CD14-positive monocyte (primary cell): ENCODE data around the gene VAMP3. TPM values are rescaled to one million over a fixed set of nuclear protein-coding genes. Genes with fewer than 3 reads are reported as not detected.

Experiments used
- DNase-seq, 3 donors: peaks; one replicate each; pipeline ENCODE4 v3.0.0-alpha.2; 2011 to 2022
- H2AFZ ChIP-seq: 2 replicates; pipeline ENCODE4 v1.6.0; 2012; ENCODE audit warnings: mild to moderate bottlenecking, low read depth, low read length, inconsistent platforms; ENCODE audit not compliant: insufficient read depth, poor library complexity, severe bottlenecking
- H3K27ac ChIP-seq, 2 donors: 1 replicate in 1 of 2; 2 replicates in 1 of 2; pipeline ENCODE4 v1.5.1; 2012 to 2013; ENCODE audit warnings: low read length in 2 of 2, control low read depth in 1 of 2, inconsistent platforms in 1 of 2, low read depth in 1 of 2, mild to moderate bottlenecking in 1 of 2
- H3K27me3 ChIP-seq, 2 donors: one replicate each; pipeline versions ENCODE4 v1.6.0 to v1.6.1; 2011 to 2013; ENCODE audit warnings: low read length in 2 of 2; ENCODE audit not compliant: control insufficient read depth in 2 of 2, insufficient read depth in 2 of 2
- H3K36me3 ChIP-seq, 2 donors: replicated peaks in 1 of 2; 1 replicate in 1 of 2; 2 replicates in 1 of 2; pipeline versions ENCODE4 v1.5.1 to v1.6.1; 2012 to 2013; ENCODE audit warnings: low read length in 2 of 2, control low read depth in 1 of 2, inconsistent platforms in 1 of 2, mild to moderate bottlenecking in 1 of 2; ENCODE audit not compliant: insufficient read depth in 2 of 2, control insufficient read depth in 1 of 2
- H3K4me1 ChIP-seq, 2 donors: 1 replicate in 1 of 2; 2 replicates in 1 of 2; pipeline versions ENCODE4 v1.5.1 to v1.6.1; 2012 to 2013; ENCODE audit warnings: low read length in 2 of 2, control low read depth in 1 of 2, inconsistent platforms in 1 of 2, mild to moderate bottlenecking in 1 of 2, moderate library complexity in 1 of 2; ENCODE audit not compliant: insufficient read depth in 2 of 2, control insufficient read depth in 1 of 2
- H3K4me2 ChIP-seq: replicated peaks from 2 replicates; pipeline ENCODE3; 2012; ENCODE audit warnings: low read length, moderate library complexity, mild to moderate bottlenecking; ENCODE audit not compliant: poor library complexity, severe bottlenecking; ENCODE audit errors: extremely low read depth
- H3K4me3 ChIP-seq, 3 experiments: fragments of 200-600 bp in 1 of 3; sonication (generic) in 1 of 3; replicated peaks in 1 of 3; 1 replicate in 2 of 3; 2 replicates in 1 of 3; pipeline ENCODE4 v1.5.1; 2011 to 2013; ENCODE audit warnings: low read length in 3 of 3, mild to moderate bottlenecking in 3 of 3, control low read depth in 2 of 3, low read depth in 2 of 3, inconsistent platforms in 1 of 3, moderate library complexity in 1 of 3
- H3K79me2 ChIP-seq: 2 replicates; pipeline ENCODE4 v1.6.0; 2012; ENCODE audit warnings: mild to moderate bottlenecking, control low read depth, inconsistent platforms, low read length, moderate library complexity; ENCODE audit not compliant: insufficient read depth
- H3K9ac ChIP-seq: 2 replicates; pipeline ENCODE4 v1.6.0; 2017; ENCODE audit warnings: low read length, mild to moderate bottlenecking; ENCODE audit not compliant: insufficient read depth, poor library complexity, severe bottlenecking
- H3K9me3 ChIP-seq, 2 donors: replicated peaks in 1 of 2; 1 replicate in 1 of 2; 2 replicates in 1 of 2; pipeline versions ENCODE4 v1.5.1 to v1.6.1; 2012 to 2013; ENCODE audit warnings: low read length in 2 of 2, control low read depth in 1 of 2; ENCODE audit not compliant: control insufficient read depth in 1 of 2, insufficient read depth in 1 of 2
- H4K20me1 ChIP-seq: 2 replicates; pipeline ENCODE4 v1.6.0; 2012; ENCODE audit warnings: mild to moderate bottlenecking, low read length, control low read depth, moderate library complexity; ENCODE audit not compliant: insufficient read depth
- H3K27ac Mint-ChIP-seq, 7 donors: one replicate each; pipeline ENCODE4 v1.8.0; 2020; ENCODE audit warnings: mild to moderate bottlenecking in 7 of 7, mixed read lengths in 7 of 7, moderate library complexity in 6 of 7, inconsistent platforms in 2 of 7
- H3K27me3 Mint-ChIP-seq, 3 donors: one replicate each; pipeline ENCODE4 v1.8.0; 2021 to 2022; ENCODE audit warnings: low read depth in 3 of 3, mild to moderate bottlenecking in 3 of 3, mixed read lengths in 3 of 3, moderate library complexity in 3 of 3, inconsistent platforms in 1 of 3
- H3K36me3 Mint-ChIP-seq, 2 donors: one replicate each; pipeline ENCODE4 v1.8.0; 2020; ENCODE audit warnings: mixed read lengths in 2 of 2, inconsistent platforms in 1 of 2, mild to moderate bottlenecking in 1 of 2
- H3K4me1 Mint-ChIP-seq: one replicate; pipeline ENCODE4 v1.8.0; 2020; ENCODE audit warnings: mild to moderate bottlenecking, mixed read lengths
- H3K4me3 Mint-ChIP-seq, 2 donors: one replicate each; pipeline ENCODE4 v1.8.0; 2020; ENCODE audit warnings: mild to moderate bottlenecking in 2 of 2, mixed read lengths in 2 of 2, moderate library complexity in 1 of 2
- H3K9me3 Mint-ChIP-seq, 7 donors: one replicate each; pipeline ENCODE4 v1.8.0; 2020 to 2022; ENCODE audit warnings: mixed read lengths in 7 of 7, mild to moderate bottlenecking in 6 of 7, moderate library complexity in 6 of 7, inconsistent platforms in 2 of 7
- WGBS: methylation state at CpG from one replicate; pipeline ENCODE4 v1.1.5; 2013; ENCODE audit warnings: missing lambda C conversion rate; ENCODE audit not compliant: insufficient coverage; 5-methylcytosine and 5-hydroxymethylcytosine counted together
- intact Hi-C, 2 donors: fragments of 100-400 bp; cut with micrococcal nuclease; formaldehyde crosslinking; loops; one replicate each; pipeline versions ENCODE4 v1.15.0 to v1.15.1; 2023
- polyA plus RNA-seq, 3 donors: library from polyadenylated mRNA; depleted of rRNA in 1 of 3; unstranded in 2 of 3; stranded (reverse) in 1 of 3; fragments of 300-500 nt in 2 of 3; fragments of >200 nt in 1 of 3; fragmentation: Illumina TruSeq in 2 of 3; gene quantifications; 1 replicate in 2 of 3; 2 replicates in 1 of 3; pipeline ENCODE4 v1.2.3, GENCODE V29; 2012 to 2021
- TF ChIP-seq, protein P1 (sequence below): fragments of 200-600 bp; IDR thresholded peaks from one replicate; pipeline ENCODE4 v1.8.0; 2022; ENCODE audit warnings: antibody characterized with exemption, mild to moderate bottlenecking

The VAMP3 gene
- polyA plus RNA-seq, 3 donors = 106 to 149 (median 138) TPM

DNA sequence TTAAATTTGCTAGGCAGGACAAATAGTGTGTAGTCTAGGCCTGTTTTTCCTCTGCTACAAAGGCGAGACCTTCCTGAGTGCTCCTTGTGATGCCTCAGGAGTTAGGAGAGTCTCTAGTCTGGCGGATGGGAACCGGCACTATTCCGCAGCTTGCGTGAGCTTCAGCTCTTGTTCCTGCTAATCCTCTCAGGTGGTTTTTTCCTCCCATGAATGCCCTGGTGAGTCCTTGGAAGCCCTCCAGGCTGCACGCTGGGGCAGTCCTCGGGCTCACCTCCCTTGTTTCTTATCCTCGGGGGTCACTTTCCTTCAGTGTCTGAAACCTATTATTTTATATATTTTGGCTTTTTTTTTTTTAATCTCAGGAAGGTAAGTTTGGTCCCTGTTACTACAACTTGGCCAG, 53.6 kb downstream of the VAMP3 start:
- Histone ChIP-seq H3K27me3 (no peaks in the 10 kb centered on the region), H3K27ac (no peak overlapping the region), H3K4me1 (no peaks in the 10 kb centered on the region), H3K79me2 (no peaks in the 10 kb centered on the region), H3K36me3 (no peaks in the 10 kb centered on the region), H3K9ac (no peak overlapping the region), H3K9me3 (no peaks in the 10 kb centered on the region), H2AFZ (no peak overlapping the region), H3K4me2 (no peak overlapping the region), H3K4me3 (no peak overlapping the region), H4K20me1 (no peaks in the 10 kb centered on the region)
- Mint-ChIP-seq H3K27me3 (peaks cover 1 to 8% (median 4%) of the 10 kb centered on the region in 3 donors), H3K27ac (no peak overlapping the region), H3K4me3 (no peak overlapping the region), H3K9me3 (no peaks in the 10 kb centered on the region), H3K36me3 (peaks cover under 1 to 12% of the 10 kb centered on the region in 2 donors), H3K4me1 (peaks cover 3% of the 10 kb centered on the region)
- intact Hi-C loops = no loop called here
- no CpG with 5 or more reads among the region's 8 CpGs for WGBS
- TF ChIP-seq, protein P1, sequence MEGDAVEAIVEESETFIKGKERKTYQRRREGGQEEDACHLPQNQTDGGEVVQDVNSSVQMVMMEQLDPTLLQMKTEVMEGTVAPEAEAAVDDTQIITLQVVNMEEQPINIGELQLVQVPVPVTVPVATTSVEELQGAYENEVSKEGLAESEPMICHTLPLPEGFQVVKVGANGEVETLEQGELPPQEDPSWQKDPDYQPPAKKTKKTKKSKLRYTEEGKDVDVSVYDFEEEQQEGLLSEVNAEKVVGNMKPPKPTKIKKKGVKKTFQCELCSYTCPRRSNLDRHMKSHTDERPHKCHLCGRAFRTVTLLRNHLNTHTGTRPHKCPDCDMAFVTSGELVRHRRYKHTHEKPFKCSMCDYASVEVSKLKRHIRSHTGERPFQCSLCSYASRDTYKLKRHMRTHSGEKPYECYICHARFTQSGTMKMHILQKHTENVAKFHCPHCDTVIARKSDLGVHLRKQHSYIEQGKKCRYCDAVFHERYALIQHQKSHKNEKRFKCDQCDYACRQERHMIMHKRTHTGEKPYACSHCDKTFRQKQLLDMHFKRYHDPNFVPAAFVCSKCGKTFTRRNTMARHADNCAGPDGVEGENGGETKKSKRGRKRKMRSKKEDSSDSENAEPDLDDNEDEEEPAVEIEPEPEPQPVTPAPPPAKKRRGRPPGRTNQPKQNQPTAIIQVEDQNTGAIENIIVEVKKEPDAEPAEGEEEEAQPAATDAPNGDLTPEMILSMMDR = no peak
- DNase-seq = no peak

DNA sequence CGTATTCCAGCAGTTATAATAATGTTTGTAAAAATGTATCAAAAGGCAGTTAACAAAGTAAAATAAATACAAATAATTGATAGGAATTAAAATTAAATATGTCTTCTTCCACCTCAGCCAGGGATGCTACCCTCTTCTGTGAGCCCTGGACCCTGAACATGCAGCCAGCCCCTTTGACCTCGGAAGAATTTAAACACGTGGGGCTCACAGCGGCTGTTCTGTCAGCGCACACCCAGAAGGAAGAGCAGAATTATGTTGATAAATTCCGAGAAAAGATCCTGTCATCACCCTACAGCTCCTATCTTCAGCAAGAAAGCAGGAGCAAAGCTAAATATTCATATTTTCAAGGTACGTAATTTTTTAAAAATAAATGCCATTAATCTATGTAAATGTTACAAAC, 55.3 kb downstream of the VAMP3 start:
- no peak overlapping the region for H3K4me2 ChIP-seq

More for the DNA sequence above, 55.3 kb downstream of the VAMP3 start:
- Histone ChIP-seq H2AFZ (no peak overlapping the region), H3K27me3 (no peaks in the 10 kb centered on the region), H3K36me3 (no peaks in the 10 kb centered on the region), H3K4me3 (peak overlapping the region in 1 of 3 experiments; percentile 54), H3K79me2 (no peaks in the 10 kb centered on the region), H3K9me3 (no peaks in the 10 kb centered on the region), H3K9ac (no peak overlapping the region), H3K4me1 (no peaks in the 10 kb centered on the region), H4K20me1 (no peaks in the 10 kb centered on the region), H3K27ac (no peak overlapping the region)
- 80% methylated on average over 1 of the region's 7 CpGs for WGBS
- Mint-ChIP-seq H3K36me3 (peaks cover 5 to 19% of the 10 kb centered on the region in 2 donors), H3K4me1 (peaks cover 5% of the 10 kb centered on the region), H3K9me3 (no peaks in the 10 kb centered on the region), H3K27ac (no peak overlapping the region), H3K27me3 (peaks cover 1 to 8% (median 4%) of the 10 kb centered on the region in 3 donors), H3K4me3 (peak overlapping the region in 1 of 2 donors; percentile 93)
- intact Hi-C loops = no loop called here
- TF ChIP-seq, protein P1 = no peak
- no peak for DNase-seq
